GM23338 (cell line): ENCODE results near the gene RNLS. TPM values are rescaled to one million over a fixed set of nuclear protein-coding genes. Genes with fewer than 3 reads are reported as not detected.

ENCODE experiments used
- ATAC-seq: fragments of 200-7000 bp; cut with Tn5 transposase; 3 replicates; pipeline ENCODE4 v1.9.1; 2020
- DNase-seq: peaks from one replicate; pipeline ENCODE4 v3.0.0-alpha.2; 2015; ENCODE audit warnings: low spot score
- H2AFZ ChIP-seq: fragments of 200-600 bp; sonication (generic); 2 replicates; pipeline ENCODE4 v1.8.0; 2016; ENCODE audit warnings: antibody characterized with exemption, mild to moderate bottlenecking, moderate library complexity
- H3F3A ChIP-seq: fragments of 200-600 bp; sonication (generic); replicated peaks from 2 replicates; pipeline ENCODE4 v1.8.0; 2017; ENCODE audit warnings: antibody characterized with exemption, mixed run types, low read depth
- H3K27ac ChIP-seq: fragments of 200-600 bp; sonication (generic); 2 replicates; pipeline ENCODE4 v1.6.1; 2016; ENCODE audit warnings: low read depth
- H3K27me3 ChIP-seq: fragments of 200-600 bp; sonication (generic); 2 replicates; pipeline ENCODE4 v1.8.0; 2016; ENCODE audit warnings: mild to moderate bottlenecking, mixed run types, moderate library complexity; ENCODE audit not compliant: insufficient read depth
- H3K36me3 ChIP-seq: fragments of 200-600 bp; sonication (generic); 2 replicates; pipeline ENCODE4 v1.8.0; 2016; ENCODE audit warnings: mild to moderate bottlenecking; ENCODE audit not compliant: insufficient read depth
- H3K4me1 ChIP-seq: fragments of 200-600 bp; sonication (generic); 2 replicates; pipeline ENCODE4 v1.8.0; 2016; ENCODE audit warnings: mild to moderate bottlenecking, moderate library complexity; ENCODE audit not compliant: insufficient read depth
- H3K4me2 ChIP-seq: fragments of 200-600 bp; sonication (generic); 2 replicates; pipeline ENCODE4 v1.7.1; 2017; ENCODE audit warnings: mixed run types
- H3K4me3 ChIP-seq: fragments of 200-600 bp; sonication (generic); 2 replicates; pipeline ENCODE4 v1.6.1; 2016; ENCODE audit warnings: mixed run types
- H3K79me2 ChIP-seq: fragments of 200-600 bp; sonication (generic); replicated peaks from 2 replicates; pipeline ENCODE4 v1.8.0; 2017; ENCODE audit warnings: mild to moderate bottlenecking; ENCODE audit not compliant: insufficient read depth
- H3K9me2 ChIP-seq: fragments of 200-600 bp; sonication (generic); 2 replicates; pipeline ENCODE4 v1.8.0; 2017; ENCODE audit not compliant: insufficient read depth
- H4K20me1 ChIP-seq: fragments of 200-600 bp; sonication (generic); replicated peaks from 2 replicates; pipeline ENCODE4 v1.8.0; 2017; ENCODE audit warnings: mild to moderate bottlenecking; ENCODE audit not compliant: insufficient read depth
- H3K27ac Mint-ChIP-seq: 2 replicates; pipeline ENCODE4 v1.8.0; 2020; ENCODE audit warnings: inconsistent platforms, mild to moderate bottlenecking, moderate library complexity, mixed read lengths
- H3K27me3 Mint-ChIP-seq: 3 replicates; pipeline ENCODE4 v1.8.0; 2022; ENCODE audit warnings: low read depth, mild to moderate bottlenecking, moderate library complexity, mixed read lengths, inconsistent platforms; ENCODE audit not compliant: insufficient read depth, poor library complexity
- H3K36me3 Mint-ChIP-seq: 3 replicates; pipeline ENCODE4 v1.8.0; 2021; ENCODE audit warnings: low read depth, mild to moderate bottlenecking, inconsistent platforms, moderate library complexity, mixed read lengths
- H3K4me1 Mint-ChIP-seq: 3 replicates; pipeline ENCODE4 v1.8.0; 2020; ENCODE audit warnings: mild to moderate bottlenecking, inconsistent platforms, mixed read lengths
- H3K4me3 Mint-ChIP-seq: 3 replicates; pipeline ENCODE4 v1.8.0; 2021; ENCODE audit warnings: moderate library complexity, mild to moderate bottlenecking, inconsistent platforms, mixed read lengths
- H3K9me3 Mint-ChIP-seq: 3 replicates; pipeline ENCODE4 v1.8.0; 2020; ENCODE audit warnings: moderate library complexity, mild to moderate bottlenecking, inconsistent platforms, mixed read lengths
- CREB1 ChIP-seq: fragments of 250-450 bp; sonication (Bioruptor Pico); IDR thresholded peaks from 2 replicates; pipeline ENCODE4 v1.5.0; 2020; ENCODE audit warnings: low read depth, mild to moderate bottlenecking, moderate library complexity
- CTCF ChIP-seq, 2 experiments: fragments of 200-600 bp in 1 of 2; sonication (generic) in 1 of 2; conservative IDR thresholded peaks; 2 replicates each; pipeline versions ENCODE4 v1.5.1 to v1.6.1; 2016 to 2017; ENCODE audit warnings: antibody characterized with exemption in 2 of 2, low read depth in 2 of 2, mild to moderate bottlenecking in 2 of 2, moderate library complexity in 1 of 2
- ETS1 ChIP-seq: IDR thresholded peaks from 2 replicates; pipeline ENCODE4 v1.6.1; 2016; ENCODE audit warnings: antibody characterized with exemption
- EZH2 ChIP-seq: fragments of 200-600 bp; sonication (generic); IDR thresholded peaks from one replicate; pipeline ENCODE4 v1.8.0; 2017; ENCODE audit warnings: antibody characterized with exemption, mild to moderate bottlenecking, low read depth; ENCODE audit not compliant: unreplicated experiment
- EZH2phosphoT487 ChIP-seq: fragments of 200-600 bp; sonication (generic); IDR thresholded peaks from one replicate; pipeline ENCODE4 v1.8.1; 2018; ENCODE audit warnings: antibody characterized with exemption; ENCODE audit not compliant: unreplicated experiment
- JUNB ChIP-seq: IDR thresholded peaks from one replicate; pipeline ENCODE4 v1.6.1; 2016; ENCODE audit warnings: antibody characterized with exemption; ENCODE audit not compliant: unreplicated experiment
- NANOG ChIP-seq: IDR thresholded peaks from 2 replicates; pipeline ENCODE4 v1.6.1; 2016; ENCODE audit warnings: antibody characterized with exemption, borderline replicate concordance
- POLR2AphosphoS5 ChIP-seq: IDR thresholded peaks from 2 replicates; pipeline ENCODE4 v1.6.1; 2016; ENCODE audit warnings: antibody characterized with exemption, low read depth
- REST ChIP-seq: IDR thresholded peaks from one replicate; pipeline ENCODE4 v1.6.1; 2018; ENCODE audit warnings: antibody characterized with exemption; ENCODE audit not compliant: unreplicated experiment
- STAT1 ChIP-seq: IDR thresholded peaks from one replicate; pipeline ENCODE4 v1.6.1; 2016; ENCODE audit warnings: antibody characterized with exemption; ENCODE audit not compliant: unreplicated experiment
- ZNF331 ChIP-seq: fragments of 250-450 bp; sonication (Bioruptor Pico); IDR thresholded peaks from 2 replicates; pipeline ENCODE4 v1.5.0; 2020; ENCODE audit warnings: low read depth, mild to moderate bottlenecking, moderate library complexity
- ZNF462 ChIP-seq: fragments of 250-450 bp; sonication (Bioruptor Pico); IDR thresholded peaks from 2 replicates; pipeline ENCODE4 v1.5.0; 2020; ENCODE audit warnings: mild to moderate bottlenecking, moderate library complexity
- polyA plus RNA-seq: library from polyadenylated mRNA; unstranded; fragments of >200 nt; fragmentation: Nextera tagmentation; extraction: Ambion mirVana; gene quantifications from 2 replicates; pipeline ENCODE4 v1.2.1, GENCODE V29; 2016
- total RNA-seq: library from RNA; depleted of rRNA; stranded (reverse); fragments of >200 nt; shearing (Covaris generic); gene quantifications from 2 replicates; pipeline ENCODE4 v1.2.3, GENCODE V29; 2014

RNLS gene
- total and polyA plus RNA-seq, 2 experiments from 2014 or later = 8.8 to 15.2 TPM

GRCh38 chr10:88261152-88261551, 322.0 kb downstream of the RNLS start:
- H3K79me2 ChIP-seq = no peaks in the 10 kb centered on the region
- TF ChIP-seq CTCF (conservative IDR thresholded peaks at IDR 0.05; ENCODE audit: low read depth in 2 of 2) (no peak), EZH2phosphoT487 (no peak), CREB1 (CRISPR knock-in tag) (no peak), STAT1 (no peak), NANOG (no peak), JUNB (no peak), EZH2 (no peak), ETS1 (no peak), REST (no peak), POLR2AphosphoS5 (no peak), ZNF462 (no peak), ZNF331 (CRISPR knock-in tag) (no peak)
- Mint-ChIP-seq H3K27me3 (no peaks in the 10 kb centered on the region), H3K36me3 (no peaks in the 10 kb centered on the region), H3K27ac (no peak overlapping the region), H3K4me3 (no peak overlapping the region), H3K4me1 (no peaks in the 10 kb centered on the region), H3K9me3 (no peaks in the 10 kb centered on the region)
- no peak overlapping the region for H3K4me2 ChIP-seq
- no peak overlapping the region for H2AFZ ChIP-seq
- ATAC-seq (no peak), DNase-seq (no peak)
- H3K36me3 ChIP-seq = no peaks in the 10 kb centered on the region
- no peaks in the 10 kb centered on the region; the same call in 1 of the 2 replicates for H4K20me1 ChIP-seq
- H3K4me1 ChIP-seq = no peaks in the 10 kb centered on the region
- H3K27me3 ChIP-seq = no peaks in the 10 kb centered on the region
- H3K27ac ChIP-seq = no peak overlapping the region
- no peaks in the 10 kb centered on the region for H3F3A ChIP-seq
- no peak overlapping the region for H3K4me3 ChIP-seq
- no peaks in the 10 kb centered on the region for H3K9me2 ChIP-seq
